Measurements from ENCODE around the gene ARHGEF25.

The ARHGEF25 gene

DNA sequence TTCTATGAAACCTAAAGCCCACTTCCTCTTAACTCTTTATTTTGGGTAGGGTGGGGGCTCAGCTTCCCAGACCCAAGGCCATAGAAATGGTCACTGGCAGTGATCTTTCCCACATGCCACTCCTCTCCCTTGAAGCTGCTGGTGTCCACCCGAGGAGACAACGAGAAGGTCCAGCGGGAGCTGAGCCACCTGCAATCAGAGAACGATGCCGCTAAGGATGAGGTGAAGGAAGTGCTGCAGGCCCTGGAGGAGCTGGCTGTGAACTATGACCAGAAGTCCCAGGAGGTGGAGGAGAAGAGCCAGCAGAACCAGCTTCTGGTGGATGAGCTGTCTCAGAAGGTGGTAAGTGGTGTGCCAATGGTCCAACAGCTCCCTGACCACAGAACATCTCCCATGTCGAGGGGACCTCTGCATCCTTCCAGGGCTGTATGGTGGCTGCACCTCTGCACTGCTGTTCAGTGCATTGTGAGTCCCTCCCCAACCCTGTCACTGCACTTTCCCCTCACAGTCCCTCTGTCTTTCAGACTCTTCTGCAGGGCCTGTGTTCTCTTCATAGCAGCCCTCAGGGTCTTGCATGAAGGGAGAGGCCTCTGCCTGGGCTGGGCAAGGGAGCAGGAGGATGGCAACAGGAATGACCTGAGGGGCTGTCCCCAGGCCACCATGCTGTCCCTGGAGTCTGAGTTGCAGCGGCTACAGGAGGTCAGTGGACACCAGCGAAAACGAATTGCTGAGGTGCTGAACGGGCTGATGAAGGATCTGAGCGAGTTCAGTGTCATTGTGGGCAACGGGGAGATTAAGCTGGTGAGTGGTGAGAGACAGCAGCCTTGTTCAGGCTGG lies 39.1 kb upstream of the ARHGEF25 start:
- Histone ChIP-seq H3K27ac (no peak overlapping the region), H3K36me3 (replicated peaks) (no peaks in the 10 kb centered on the region), H3K4me3 (ENCODE audit: low read depth, low read length) (no peak overlapping the region), H3K27me3 (replicated peaks) (no peaks in the 10 kb centered on the region)
- in situ Hi-C loops (cut with HindIII; ENCODE audit: low pct_ligation_motif_present, low sequenced_read_pairs), result no loop called here
- no peak for TF ChIP-seq CTCF (IDR thresholded peaks at IDR 0.05; ENCODE audit: low read depth, low read length, missing control alignments)
- DNase-seq, result no peak

DNA sequence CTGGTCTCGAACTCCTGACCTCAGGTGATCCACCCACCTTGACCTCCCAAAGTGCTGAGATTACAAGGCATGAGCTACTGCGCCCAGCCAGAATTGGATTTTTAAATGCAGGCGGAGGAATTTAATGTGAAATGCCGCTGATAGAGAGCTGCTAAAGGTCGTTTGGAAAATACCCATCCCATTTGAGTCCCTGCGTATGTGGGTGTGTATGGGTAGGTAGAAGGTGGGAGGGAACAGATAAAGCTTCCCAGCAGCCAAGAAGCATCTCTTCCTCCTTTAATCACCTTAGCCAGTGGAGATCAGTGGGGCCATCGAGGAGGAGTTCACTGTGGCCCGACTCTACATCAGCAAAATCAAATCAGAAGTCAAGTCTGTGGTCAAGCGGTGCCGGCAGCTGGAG lies 36.4 kb upstream of the ARHGEF25 start:
- DNase-seq, result no peak
- no peak overlapping the region for H3K4me3 ChIP-seq (ENCODE audit: low read depth, low read length)
- H3K27me3 ChIP-seq (replicated peaks), result no peaks in the 10 kb centered on the region
- TF ChIP-seq CTCF (IDR thresholded peaks at IDR 0.05; ENCODE audit: low read depth, low read length, missing control alignments), result no peak
- no peaks in the 10 kb centered on the region for H3K36me3 ChIP-seq (replicated peaks)
- in situ Hi-C loops (cut with HindIII; ENCODE audit: low pct_ligation_motif_present, low sequenced_read_pairs), result no loop called here
- H3K27ac ChIP-seq, result no peak overlapping the region

DNA sequence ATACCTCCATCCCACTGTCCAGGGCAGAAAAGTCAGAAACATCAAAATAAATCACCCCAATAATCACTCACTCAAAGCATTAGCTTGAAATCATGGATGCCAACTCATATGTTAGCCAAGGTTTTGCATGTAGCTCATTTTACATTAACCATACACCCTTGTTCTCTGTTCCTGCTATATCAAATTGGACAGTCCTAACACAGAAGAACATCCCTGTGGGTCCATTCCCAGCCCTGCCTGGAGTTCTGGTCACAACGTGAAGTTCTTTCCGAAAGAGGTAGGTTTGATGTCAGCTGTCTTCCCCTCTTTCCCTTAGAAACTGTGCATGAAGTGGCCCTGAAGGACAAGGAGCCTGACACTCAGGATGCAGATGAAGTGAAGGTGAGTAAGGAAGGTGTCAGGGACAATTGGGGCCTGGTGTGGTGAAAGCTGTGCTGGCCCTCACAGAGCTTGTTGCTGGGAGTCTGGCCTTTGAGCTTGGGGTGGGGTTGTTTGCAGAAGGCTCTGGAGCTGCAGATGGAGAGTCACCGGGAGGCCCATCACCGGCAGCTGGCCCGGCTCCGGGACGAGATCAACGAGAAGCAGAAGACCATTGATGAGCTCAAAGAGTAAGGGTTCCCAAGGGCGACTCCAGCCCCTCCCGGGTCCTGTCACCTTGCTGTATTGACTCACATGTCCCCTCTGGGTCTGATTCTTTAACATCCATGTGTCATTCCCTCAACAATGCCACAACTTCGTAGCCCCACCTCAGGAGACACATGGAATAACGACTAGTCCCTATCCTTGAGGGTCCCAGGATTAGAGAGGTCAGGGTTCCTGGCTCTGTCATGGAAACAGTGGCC lies 35.2 kb upstream of the ARHGEF25 start:
- in situ Hi-C loops (cut with HindIII; ENCODE audit: low pct_ligation_motif_present, low sequenced_read_pairs), result no loop called here
- Histone ChIP-seq H3K27ac (no peak overlapping the region), H3K4me3 (ENCODE audit: low read depth, low read length) (no peak overlapping the region), H3K36me3 (replicated peaks) (no peaks in the 10 kb centered on the region), H3K27me3 (replicated peaks) (no peaks in the 10 kb centered on the region)
- no peak for DNase-seq
- no peak for TF ChIP-seq CTCF (IDR thresholded peaks at IDR 0.05; ENCODE audit: low read depth, low read length, missing control alignments)

GRCh38 chr12:57576613-57577160 lies 34.5 kb upstream of the ARHGEF25 start:
- in situ Hi-C loops (cut with HindIII; ENCODE audit: low pct_ligation_motif_present, low sequenced_read_pairs), result no loop called here

More at GRCh38 chr12:57576613-57577160, 34.5 kb upstream of the ARHGEF25 start:
- no peak for DNase-seq
- no peaks in the 10 kb centered on the region for H3K27me3 ChIP-seq (replicated peaks)
- no peak for TF ChIP-seq CTCF (IDR thresholded peaks at IDR 0.05; ENCODE audit: low read depth, low read length, missing control alignments)
- no peaks in the 10 kb centered on the region for H3K36me3 ChIP-seq (replicated peaks)
- no peak overlapping the region for H3K27ac ChIP-seq
- H3K4me3 ChIP-seq (ENCODE audit: low read depth, low read length), result no peak overlapping the region
